Pulmonary artery endothelial cell (primary cell): Measurements from ENCODE around the gene KIAA0232. TPM values are rescaled to one million over a fixed set of nuclear protein-coding genes. Genes with fewer than 3 reads are reported as not detected.

ENCODE experiments used
- DNase-seq: peaks from one replicate; pipeline ENCODE4 v3.0.0-alpha.2; 2011; ENCODE audit warnings: low read depth, low spot score
- total RNA-seq: library from RNA; depleted of rRNA; stranded (reverse); fragments of >200 nt; gene quantifications from 2 replicates; pipeline ENCODE4 v1.2.3, GENCODE V29; 2014

The KIAA0232 gene
- total RNA-seq, 1 donor from 2014 or later = 18.8 TPM

DNA sequence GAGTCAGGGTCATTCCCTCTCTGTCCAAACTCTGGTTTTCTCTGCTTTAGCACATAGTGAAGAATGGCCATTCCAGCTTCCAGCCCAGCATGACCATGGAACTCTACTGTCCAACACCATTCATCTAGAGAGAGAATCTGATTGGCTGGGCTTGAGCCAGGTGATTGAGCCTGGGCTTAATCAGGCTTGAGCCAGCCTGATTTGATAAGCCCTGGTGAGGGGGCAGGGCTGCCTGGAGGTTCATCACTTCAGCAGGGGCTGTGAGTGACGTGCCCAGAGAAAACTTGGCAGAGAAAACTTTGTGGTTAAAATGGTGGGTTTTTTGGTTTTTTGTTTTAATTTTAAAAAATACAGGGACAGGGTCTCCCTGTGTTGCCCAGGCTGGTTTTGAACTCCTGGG lies 62.5 kb downstream of the KIAA0232 start:
- DNase-seq = no peak

DNA sequence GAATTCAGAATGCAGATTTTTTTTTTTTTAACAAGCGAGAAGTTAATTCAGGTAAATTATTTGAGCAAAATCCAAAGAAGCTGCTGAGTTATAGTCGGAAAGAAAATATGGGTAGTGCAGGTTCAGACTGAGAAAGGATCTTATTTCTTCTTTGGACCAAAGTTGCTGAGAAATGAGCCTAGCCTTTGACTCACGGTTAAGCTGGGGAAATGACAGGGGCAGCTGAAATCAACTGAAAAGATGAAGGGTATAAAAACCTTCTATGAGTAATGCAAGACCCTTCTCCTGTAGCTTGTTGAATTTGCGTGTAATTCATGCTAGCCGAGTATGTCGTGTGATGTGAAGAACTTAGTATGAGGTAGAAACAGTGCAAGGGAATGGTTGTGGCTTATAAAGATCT lies 63.0 kb downstream of the KIAA0232 start:
- no peak for DNase-seq

DNA sequence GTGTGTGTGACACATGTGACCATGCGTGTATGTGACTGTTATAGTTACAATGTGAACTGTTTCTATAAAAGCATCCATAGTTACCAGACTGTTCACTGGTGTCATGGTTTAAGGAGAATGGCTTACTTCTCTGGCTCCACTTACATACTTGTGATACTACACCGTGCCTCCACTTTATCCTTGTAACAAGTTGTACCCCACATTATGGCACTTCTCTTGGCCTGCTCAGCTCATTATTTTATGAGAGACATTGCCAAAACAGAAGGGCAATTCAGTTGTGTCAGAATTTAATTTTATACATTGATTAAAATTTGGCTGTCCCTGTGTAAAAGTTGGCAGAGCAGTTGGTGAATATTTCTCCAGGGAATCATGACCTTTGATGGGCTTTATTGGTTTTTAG lies 64.7 kb downstream of the KIAA0232 start:
- DNase-seq = no peak

- DNase-seq = no peak
These were observed 66.3 kb downstream of the KIAA0232 start for GRCh38 chr4:6848717-6849305.

GRCh38 chr4:6849691-6850090 lies 67.2 kb downstream of the KIAA0232 start:
- no peak for DNase-seq

DNA sequence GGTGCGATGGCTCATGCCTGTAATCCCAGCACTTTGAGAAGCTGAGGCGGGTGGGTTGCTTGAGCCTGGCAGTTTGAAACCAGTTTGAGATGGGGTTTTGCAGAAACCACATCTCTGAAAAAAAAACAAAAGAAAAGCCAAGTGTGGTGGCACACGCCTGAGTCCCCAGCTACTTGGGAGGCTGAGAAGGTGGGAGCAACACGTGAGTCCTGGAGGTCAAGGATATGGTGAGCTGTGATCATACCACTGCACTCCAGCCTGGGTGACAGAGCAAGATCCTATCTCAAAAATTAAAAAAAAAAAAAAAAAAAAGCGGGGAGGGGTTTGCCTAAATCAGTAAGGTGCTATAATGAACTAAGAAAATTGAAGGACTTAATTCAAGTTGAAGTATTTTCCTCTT lies 68.9 kb downstream of the KIAA0232 start:
- no peak for DNase-seq

DNA sequence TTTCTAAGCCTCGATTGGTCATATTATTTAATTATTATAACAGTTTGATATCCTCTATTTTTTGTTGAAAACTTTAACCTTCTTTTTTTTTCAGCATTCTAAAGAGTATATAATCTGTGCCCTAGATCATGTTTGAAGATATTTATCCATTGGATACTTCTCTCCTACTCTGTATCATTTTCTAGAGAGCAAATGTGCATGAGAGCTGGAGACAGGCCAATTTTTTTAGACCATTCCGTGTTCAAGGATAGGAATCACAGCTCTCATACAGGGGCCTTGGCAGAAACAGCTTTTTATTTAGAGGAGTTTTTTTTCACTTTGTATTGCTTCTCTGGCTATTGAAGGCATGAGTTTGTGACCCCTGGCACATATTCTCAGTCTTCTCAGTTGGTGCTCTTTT lies 69.4 kb downstream of the KIAA0232 start:
- DNase-seq = no peak

DNA sequence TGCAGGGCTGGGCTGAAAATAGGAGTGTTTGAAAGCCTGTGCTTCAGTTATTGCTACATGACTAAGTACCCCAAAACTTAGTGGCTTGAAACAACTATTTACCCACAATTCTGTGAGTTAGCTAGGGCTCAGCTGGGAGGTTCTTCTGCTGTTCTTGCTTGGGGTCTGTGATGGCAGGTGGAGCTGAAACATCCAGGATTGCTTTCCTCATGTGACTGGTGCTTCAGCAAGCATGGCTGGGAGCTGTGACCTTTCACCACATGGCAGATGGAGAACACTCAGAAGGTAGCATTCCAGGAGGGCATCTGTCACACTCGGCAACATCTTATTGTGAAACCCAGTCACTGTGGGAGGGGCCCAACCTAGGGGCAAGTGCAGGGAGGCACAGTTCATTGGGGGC lies 70.1 kb downstream of the KIAA0232 start:
- DNase-seq = no peak

- DNase-seq = no peak
These were observed 71.7 kb downstream of the KIAA0232 start for GRCh38 chr4:6854098-6854744.

GRCh38 chr4:6855692-6856297 lies 73.3 kb downstream of the KIAA0232 start:
- DNase-seq = no peak

DNA sequence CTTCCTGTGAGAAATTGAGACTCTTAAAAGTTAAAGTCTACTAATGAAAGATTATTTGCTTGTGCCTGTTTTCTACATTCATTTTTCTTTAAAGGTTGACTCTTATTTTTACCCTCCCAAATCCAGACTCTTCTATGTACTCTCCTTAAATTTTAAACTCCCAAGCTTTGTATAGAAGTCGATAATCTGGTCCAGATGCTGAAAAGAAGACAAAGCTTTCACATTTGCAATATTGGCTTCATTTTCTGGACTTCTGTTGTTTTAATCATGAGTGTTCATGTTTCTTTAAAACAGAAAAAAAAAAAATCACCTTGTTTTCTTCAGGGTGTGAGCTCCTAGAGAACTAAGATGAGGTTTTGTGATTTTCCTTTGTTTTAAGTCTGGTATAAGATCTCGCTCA lies 73.9 kb downstream of the KIAA0232 start:
- DNase-seq = no peak

- DNase-seq = no peak
These were observed 74.7 kb downstream of the KIAA0232 start for GRCh38 chr4:6857009-6857882.

DNA sequence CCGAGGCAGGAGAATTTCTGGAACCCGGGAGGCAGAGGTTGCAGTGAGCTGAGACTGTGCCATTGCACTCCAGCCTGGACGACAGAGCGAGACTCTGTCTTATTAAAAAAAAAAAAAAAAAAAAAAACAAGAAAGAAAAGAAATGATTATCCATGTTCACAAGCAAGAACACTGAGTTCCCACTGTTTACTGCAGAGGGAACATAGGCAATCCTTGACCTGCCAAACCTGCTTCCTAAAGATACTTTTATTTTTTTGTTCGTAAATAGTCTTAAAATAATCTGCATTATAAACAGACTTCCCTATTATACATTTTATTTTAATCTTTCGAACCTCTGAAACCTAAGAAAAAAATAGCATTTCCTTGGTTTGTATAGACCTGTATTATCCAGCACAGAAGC lies 76.5 kb downstream of the KIAA0232 start:
- DNase-seq = no peak

DNA sequence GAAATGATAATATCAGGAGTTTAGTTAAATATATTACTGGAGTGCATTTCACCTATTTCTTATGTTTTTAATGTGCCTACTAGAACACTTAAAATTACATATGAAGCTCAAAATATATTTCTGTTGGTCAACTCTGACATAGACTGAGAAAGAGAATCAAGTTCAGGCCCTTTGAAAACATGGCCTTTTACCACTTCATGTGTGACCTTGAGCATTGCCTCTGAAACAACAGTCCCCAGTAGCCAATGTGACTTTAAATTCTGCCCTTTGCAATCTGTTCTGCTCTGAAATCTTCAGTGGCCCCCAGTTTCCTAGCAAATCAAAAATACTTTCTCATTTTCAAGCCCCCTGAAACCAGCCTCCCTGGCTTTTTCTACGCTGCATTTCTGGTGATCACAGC lies 77.0 kb downstream of the KIAA0232 start:
- DNase-seq = no peak

DNA sequence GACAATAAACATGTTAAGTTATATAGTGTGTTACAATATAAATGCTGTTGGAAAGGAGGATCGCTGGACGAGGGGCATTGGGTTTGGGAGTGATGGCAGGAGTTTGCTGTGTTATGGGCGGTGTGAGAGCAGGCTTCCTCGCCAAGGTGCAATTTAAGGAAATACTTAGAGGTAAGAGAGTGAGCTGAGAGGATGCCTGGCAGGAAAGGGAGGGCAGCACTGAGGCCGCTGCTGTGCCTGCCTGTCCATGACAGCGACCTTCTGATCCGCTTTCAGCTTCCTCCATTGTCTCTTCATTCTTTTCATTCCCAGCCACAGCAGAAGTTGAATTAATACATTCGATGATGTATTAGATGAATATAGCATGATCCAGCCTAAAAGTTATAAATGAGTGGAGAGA lies 85.9 kb downstream of the KIAA0232 start:
- no peak for DNase-seq

DNA sequence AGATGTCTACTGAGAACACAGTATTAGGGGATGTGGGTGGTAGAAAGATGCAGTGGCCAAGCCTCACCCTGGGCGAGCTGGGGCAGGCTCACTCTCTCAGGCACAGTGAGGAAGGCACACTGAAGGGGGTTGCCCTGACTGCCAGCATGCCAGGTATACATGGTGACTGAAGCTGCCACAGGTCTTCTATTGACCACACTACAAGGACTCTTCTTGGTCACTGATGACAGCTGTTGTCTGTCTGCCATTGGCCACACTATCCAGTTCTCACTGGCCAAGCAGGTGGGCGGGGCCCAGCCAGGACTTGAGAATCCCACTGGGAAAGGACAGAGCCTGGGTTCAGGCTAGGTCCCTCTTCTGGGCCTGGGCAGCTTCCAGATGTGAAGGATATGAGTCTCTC lies 87.4 kb downstream of the KIAA0232 start:
- DNase-seq = no peak

- no peak for DNase-seq
These were observed 90.8 kb downstream of the KIAA0232 start for GRCh38 chr4:6873291-6873690.

GRCh38 chr4:6873792-6874461 lies 91.4 kb downstream of the KIAA0232 start:
- DNase-seq = peak; percentile 30

- DNase-seq = no peak
These were observed 92.5 kb downstream of the KIAA0232 start for GRCh38 chr4:6874981-6875380.

DNA sequence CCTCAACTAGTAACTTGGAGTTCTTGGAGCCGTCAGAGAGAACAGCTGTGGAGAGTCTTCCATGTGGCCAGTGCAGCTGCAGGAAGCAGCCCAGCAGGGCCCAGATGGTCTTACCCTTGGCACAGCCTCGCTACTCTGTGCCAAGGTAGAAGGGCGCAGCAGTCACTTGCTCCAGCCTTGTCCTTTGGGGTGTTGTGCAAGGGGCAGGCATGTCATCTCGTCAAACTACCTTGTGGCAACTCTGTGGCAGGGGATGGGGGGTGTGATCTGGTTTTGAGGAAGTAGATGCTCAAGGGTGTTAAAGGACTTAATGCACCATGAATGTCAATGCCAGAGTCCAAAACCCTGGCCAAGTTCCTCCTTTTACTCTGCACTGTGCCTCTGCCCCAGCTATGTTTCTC lies 92.9 kb downstream of the KIAA0232 start:
- DNase-seq = no peak

- no peak for DNase-seq
These were observed 93.9 kb downstream of the KIAA0232 start for GRCh38 chr4:6876440-6876839.

GRCh38 chr4:6877067-6877466 lies 94.5 kb downstream of the KIAA0232 start:
- DNase-seq = no peak
